ENCODE results near the gene SPEM1.
"Not testable (repeated sequence)": the region's sequence is repeated elsewhere in the genome, so short reads cannot be mapped to it uniquely, and the experiment has no call there.

SPEM1 gene

GRCh38 chr17:7468804-7469389 is 48.8 kb downstream of the SPEM1 start:
- H3K36me3 ChIP-seq (ENCODE audit: control insufficient read depth, low read depth, low read length), result no peaks in the 10 kb centered on the region
- no peak overlapping the region for H3K9ac ChIP-seq (ENCODE audit: low read length)
- no peak overlapping the region for H3K27ac ChIP-seq (ENCODE audit: low read length)
- no peaks in the 10 kb centered on the region for H3K27me3 ChIP-seq (ENCODE audit: control insufficient read depth, insufficient read depth, low read length)
- H3K4me1 ChIP-seq (ENCODE audit: control insufficient read depth, low read depth, low read length), result no peaks in the 10 kb centered on the region
- no peak overlapping the region for H3K4me3 ChIP-seq (ENCODE audit: low read length)
- H3K9me3 ChIP-seq (ENCODE audit: control insufficient read depth, low read depth, low read length), result no peaks in the 10 kb centered on the region

- H3K27ac ChIP-seq (ENCODE audit: low read length); H3K27me3 ChIP-seq (ENCODE audit: control insufficient read depth, insufficient read depth, low read length); H3K9me3 ChIP-seq (ENCODE audit: control insufficient read depth, low read depth, low read length); H3K4me1 ChIP-seq (ENCODE audit: control insufficient read depth, low read depth, low read length); H3K9ac ChIP-seq (ENCODE audit: low read length); H3K36me3 ChIP-seq (ENCODE audit: control insufficient read depth, low read depth, low read length); H3K4me3 ChIP-seq (ENCODE audit: low read length): not testable (repeated sequence)
These were observed 49.7 kb downstream of the SPEM1 start for GRCh38 chr17:7469843-7470242.

GRCh38 chr17:7470457-7470973 is 50.4 kb downstream of the SPEM1 start:
- H3K4me1 ChIP-seq (ENCODE audit: control insufficient read depth, low read depth, low read length); H3K9ac ChIP-seq (ENCODE audit: low read length); H3K4me3 ChIP-seq (ENCODE audit: low read length); H3K36me3 ChIP-seq (ENCODE audit: control insufficient read depth, low read depth, low read length); H3K27ac ChIP-seq (ENCODE audit: low read length); H3K9me3 ChIP-seq (ENCODE audit: control insufficient read depth, low read depth, low read length); H3K27me3 ChIP-seq (ENCODE audit: control insufficient read depth, insufficient read depth, low read length): not testable (repeated sequence)
